GM21717 (cell line): Measurements from ENCODE around the gene PPFIBP2.

Experiments
- ATAC-seq: cut with Tn5 transposase; IDR thresholded peaks from one replicate; pipeline ENCODE4 v1.9.1; 2021; ENCODE audit warnings: mild to moderate bottlenecking, moderate library complexity; ENCODE audit not compliant: unreplicated experiment

The PPFIBP2 gene

GRCh38 chr11:7524462-7525235, 10.8 kb downstream of the PPFIBP2 start:
- ATAC-seq, result no peak

GRCh38 chr11:7525424-7525823, 11.6 kb downstream of the PPFIBP2 start:
- no peak for ATAC-seq

GRCh38 chr11:7527029-7527428, 13.2 kb downstream of the PPFIBP2 start:
- ATAC-seq, result no peak

GRCh38 chr11:7528514-7529049, 14.8 kb downstream of the PPFIBP2 start:
- ATAC-seq, result no peak

- ATAC-seq, result no peak
Measured at GRCh38 chr11:7530013-7530640, 16.3 kb downstream of the PPFIBP2 start.

GRCh38 chr11:7531011-7531410, 17.2 kb downstream of the PPFIBP2 start:
- no peak for ATAC-seq

- no peak for ATAC-seq
Measured at GRCh38 chr11:7532405-7533145, 18.8 kb downstream of the PPFIBP2 start.

- peak; percentile 31 for ATAC-seq
Measured at GRCh38 chr11:7533199-7534041, 19.6 kb downstream of the PPFIBP2 start.

- ATAC-seq, result peak; percentile 74
Measured at GRCh38 chr11:7534042-7534378, 20.2 kb downstream of the PPFIBP2 start.

- ATAC-seq, result no peak
Measured at GRCh38 chr11:7536100-7536499, 22.3 kb downstream of the PPFIBP2 start.

GRCh38 chr11:7537265-7537664, 23.5 kb downstream of the PPFIBP2 start:
- ATAC-seq, result no peak

GRCh38 chr11:7538031-7538430, 24.2 kb downstream of the PPFIBP2 start:
- ATAC-seq, result no peak

GRCh38 chr11:7538466-7539454, 25.0 kb downstream of the PPFIBP2 start:
- no peak for ATAC-seq

GRCh38 chr11:7540830-7541555, 27.2 kb downstream of the PPFIBP2 start:
- ATAC-seq, result no peak

- no peak for ATAC-seq
Measured at GRCh38 chr11:7543302-7543701, 29.5 kb downstream of the PPFIBP2 start.

- no peak for ATAC-seq
Measured at GRCh38 chr11:7544021-7544420, 30.2 kb downstream of the PPFIBP2 start.

- no peak for ATAC-seq
Measured at GRCh38 chr11:7545611-7546010, 31.8 kb downstream of the PPFIBP2 start.

GRCh38 chr11:7546324-7546791, 32.6 kb downstream of the PPFIBP2 start:
- no peak for ATAC-seq

GRCh38 chr11:7547687-7548086, 33.9 kb downstream of the PPFIBP2 start:
- ATAC-seq, result no peak
